ENCODE results near the gene LSS. TPM values are rescaled to one million over a fixed set of nuclear protein-coding genes. Genes with fewer than 3 reads are reported as not detected.
A peak's percentile ranks its signal among the peaks of the same experiment; 100 is the strongest.

LSS gene
- total and polyA plus RNA-seq, 7 donors, result 17.4 to 78.6 (median 51.7) TPM

DNA sequence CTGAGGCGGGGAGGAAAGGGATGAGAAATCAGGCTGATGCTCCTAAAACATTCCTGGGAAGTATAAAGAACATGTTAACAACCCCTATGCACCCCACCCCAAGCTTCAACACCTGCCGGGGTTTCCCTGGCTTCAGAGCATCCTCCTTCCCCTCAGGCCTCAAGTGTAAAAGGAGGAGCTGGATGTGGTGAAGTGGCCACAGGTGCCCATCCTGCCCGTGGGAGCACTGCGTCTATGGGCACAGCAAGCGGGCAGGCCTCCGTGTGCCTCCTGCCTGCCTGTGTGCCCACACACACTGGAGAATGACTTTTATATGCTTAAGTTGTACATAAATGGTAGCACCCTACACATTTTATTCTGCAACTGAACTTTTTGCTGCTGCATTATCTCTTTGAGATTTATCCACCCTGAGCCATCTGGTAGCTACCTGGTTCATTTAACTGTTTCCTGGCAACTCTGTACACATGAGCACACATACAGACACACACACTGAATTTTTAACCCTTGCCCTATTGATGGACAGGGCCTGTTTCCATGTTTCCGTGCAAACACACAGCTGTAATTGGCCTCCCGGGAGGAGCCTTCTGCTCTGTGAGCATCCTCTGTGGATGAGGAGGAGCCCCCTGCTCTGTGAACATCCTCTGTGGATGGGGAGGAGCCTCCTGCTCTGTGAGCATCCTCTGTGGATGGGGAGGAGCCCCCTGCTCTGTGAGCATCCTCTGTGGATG is 59.8 kb downstream of the LSS start:
- intact Hi-C loops (cut with DNase I), result no loop called here
- peak; percentile 12 for DNase-seq
- Histone ChIP-seq H3K9me3 (no peaks in the 10 kb centered on the region), H3K4me3 (no peak overlapping the region), H3K4me1 (no peaks in the 10 kb centered on the region), H3K27ac (no peak overlapping the region), H3K36me3 (no peaks in the 10 kb centered on the region), H3K27me3 (peaks cover 0 to 8% (median 0%) of the 10 kb centered on the region in 3 donors)
- WGBS, 2 donors, result 70 to 81% methylated on average over 8 of the region's 8 CpGs
- TF ChIP-seq EP300 (IDR thresholded peaks at IDR 0.05) (no peak), POLR2AphosphoS5 (IDR thresholded peaks at IDR 0.05) (no peak), POLR2A (IDR thresholded peaks at IDR 0.05) (no peak)
- TF ChIP-seq, protein P1, sequence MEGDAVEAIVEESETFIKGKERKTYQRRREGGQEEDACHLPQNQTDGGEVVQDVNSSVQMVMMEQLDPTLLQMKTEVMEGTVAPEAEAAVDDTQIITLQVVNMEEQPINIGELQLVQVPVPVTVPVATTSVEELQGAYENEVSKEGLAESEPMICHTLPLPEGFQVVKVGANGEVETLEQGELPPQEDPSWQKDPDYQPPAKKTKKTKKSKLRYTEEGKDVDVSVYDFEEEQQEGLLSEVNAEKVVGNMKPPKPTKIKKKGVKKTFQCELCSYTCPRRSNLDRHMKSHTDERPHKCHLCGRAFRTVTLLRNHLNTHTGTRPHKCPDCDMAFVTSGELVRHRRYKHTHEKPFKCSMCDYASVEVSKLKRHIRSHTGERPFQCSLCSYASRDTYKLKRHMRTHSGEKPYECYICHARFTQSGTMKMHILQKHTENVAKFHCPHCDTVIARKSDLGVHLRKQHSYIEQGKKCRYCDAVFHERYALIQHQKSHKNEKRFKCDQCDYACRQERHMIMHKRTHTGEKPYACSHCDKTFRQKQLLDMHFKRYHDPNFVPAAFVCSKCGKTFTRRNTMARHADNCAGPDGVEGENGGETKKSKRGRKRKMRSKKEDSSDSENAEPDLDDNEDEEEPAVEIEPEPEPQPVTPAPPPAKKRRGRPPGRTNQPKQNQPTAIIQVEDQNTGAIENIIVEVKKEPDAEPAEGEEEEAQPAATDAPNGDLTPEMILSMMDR (IDR thresholded peaks at IDR 0.05), result no peak

GRCh38 chr21:46168238-46168637 is 60.3 kb downstream of the LSS start:
- peaks cover 0 to 14% (median 0%) of the 10 kb centered on the region in 3 donors for H3K27me3 ChIP-seq
- no peaks in the 10 kb centered on the region for H3K9me3 ChIP-seq
- H3K27ac ChIP-seq, result no peak overlapping the region
- no peaks in the 10 kb centered on the region for H3K36me3 ChIP-seq
- H3K4me1 ChIP-seq, result no peaks in the 10 kb centered on the region
- intact Hi-C loops (cut with DNase I), result no loop called here
- no peak overlapping the region for H3K4me3 ChIP-seq
- DNase-seq, result peak; percentile 56
- WGBS, 2 donors, result 83 to 92% methylated on average over 14 of the region's 14 CpGs
- TF ChIP-seq, protein P1 (IDR thresholded peaks at IDR 0.05), result no peak
- TF ChIP-seq POLR2AphosphoS5 (IDR thresholded peaks at IDR 0.05) (no peak), POLR2A (IDR thresholded peaks at IDR 0.05) (no peak), EP300 (IDR thresholded peaks at IDR 0.05) (no peak)

GRCh38 chr21:46165098-46165497 is 63.5 kb downstream of the LSS start:
- intact Hi-C loops (cut with DNase I), result no loop called here
- Histone ChIP-seq H3K27me3 (peaks cover 0 to 36% (median 0%) of the 10 kb centered on the region in 3 donors), H3K9me3 (no peaks in the 10 kb centered on the region), H3K4me1 (peaks cover 0 to 14% (median 0%) of the 10 kb centered on the region in 4 donors), H3K27ac (no peak overlapping the region), H3K36me3 (no peaks in the 10 kb centered on the region), H3K4me3 (no peak overlapping the region)
- TF ChIP-seq POLR2AphosphoS5 (IDR thresholded peaks at IDR 0.05), result no peak
- TF ChIP-seq EP300 (IDR thresholded peaks at IDR 0.05), result no peak
- TF ChIP-seq POLR2A (IDR thresholded peaks at IDR 0.05), result no peak
- TF ChIP-seq, protein P1 (IDR thresholded peaks at IDR 0.05), result no peak
- no peak for DNase-seq

DNA sequence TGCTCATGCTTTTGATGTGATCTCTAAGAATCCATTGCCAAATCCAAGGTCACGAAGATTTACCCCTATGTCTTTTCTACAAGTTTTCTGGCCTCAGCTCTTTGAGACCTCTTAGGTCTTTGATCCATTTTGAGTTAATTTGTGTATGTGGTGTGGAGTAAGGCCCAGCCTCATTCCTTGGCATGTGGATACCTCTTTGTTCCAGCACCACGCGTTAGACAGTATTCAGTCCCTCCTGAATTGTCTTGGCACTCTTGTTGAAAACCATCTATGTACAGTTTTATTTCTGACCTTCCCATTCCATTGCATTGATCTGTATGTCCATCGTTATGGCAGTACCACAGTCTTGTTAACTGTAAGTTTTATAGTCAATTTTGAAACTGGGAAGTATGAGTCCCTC is 65.2 kb downstream of the LSS start:
- peaks cover 0 to 14% (median 0%) of the 10 kb centered on the region in 4 donors for H3K4me1 ChIP-seq
- no peak for TF ChIP-seq EP300 (IDR thresholded peaks at IDR 0.05)
- no peak for TF ChIP-seq POLR2A (IDR thresholded peaks at IDR 0.05)
- no peak for TF ChIP-seq POLR2AphosphoS5 (IDR thresholded peaks at IDR 0.05)
- TF ChIP-seq, protein P1 (IDR thresholded peaks at IDR 0.05), result no peak
- DNase-seq, result no peak
- no peaks in the 10 kb centered on the region for H3K9me3 ChIP-seq
- no peak overlapping the region for H3K27ac ChIP-seq
- peaks cover 0 to 36% (median 0%) of the 10 kb centered on the region in 3 donors for H3K27me3 ChIP-seq
- intact Hi-C loops (cut with DNase I), result no loop called here
- H3K36me3 ChIP-seq, result no peaks in the 10 kb centered on the region
- WGBS, 2 donors, result 81 to 93% methylated on average over 4 of the region's 4 CpGs
- no peak overlapping the region for H3K4me3 ChIP-seq
